ENCODE data around the gene E2F2.

Gene E2F2

GRCh38 chr1:23475641-23476040 lies 55.4 kb downstream of the E2F2 start:
- no peaks in the 10 kb centered on the region for H3K9me3 ChIP-seq (ENCODE audit: control insufficient read depth in 1 of 2, low read length in 2 of 2)
- peaks cover 0 to 22% of the 10 kb centered on the region in 2 donors for H3K4me1 ChIP-seq (ENCODE audit: control insufficient read depth in 1 of 2, insufficient read depth in 2 of 2, low read length in 2 of 2)
- H3K27me3 ChIP-seq (ENCODE audit: low read depth, low read length) = no peaks in the 10 kb centered on the region
- no peaks in the 10 kb centered on the region for H3K36me3 ChIP-seq (ENCODE audit: control insufficient read depth in 1 of 2, insufficient read depth in 2 of 2, low read length in 2 of 2)
- no peak overlapping the region for H3K27ac ChIP-seq (ENCODE audit: low read length)
- no peak overlapping the region for H3K4me3 ChIP-seq (ENCODE audit: low read depth in 1 of 2, low read length in 2 of 2)

DNA sequence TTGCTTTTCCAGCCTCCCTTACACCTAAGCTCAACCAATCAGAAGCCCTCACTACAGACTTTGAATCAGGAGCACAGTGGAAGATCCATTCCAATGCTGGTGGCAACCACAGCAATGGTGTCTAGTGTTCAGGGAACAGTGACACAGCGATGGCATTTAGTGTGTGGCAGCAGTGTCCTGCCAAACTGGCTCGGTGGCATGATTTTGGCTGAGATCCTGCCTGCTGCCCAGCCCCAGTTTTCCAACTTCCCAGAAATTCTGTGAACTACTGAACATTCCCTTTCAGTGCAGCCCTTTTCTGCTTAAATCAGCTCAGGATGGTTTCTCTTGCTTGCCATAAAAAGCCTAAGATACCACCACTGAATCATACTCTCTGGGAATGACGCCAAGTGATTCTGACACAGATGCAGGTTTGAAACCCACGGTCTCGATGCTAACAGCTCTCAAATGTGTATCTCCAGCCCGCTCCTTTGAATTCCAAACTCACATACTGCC lies 55.9 kb downstream of the E2F2 start:
- Histone ChIP-seq H3K27ac (ENCODE audit: low read length) (no peak overlapping the region), H3K4me1 (ENCODE audit: control insufficient read depth in 1 of 2, insufficient read depth in 2 of 2, low read length in 2 of 2) (peaks cover 0 to 22% of the 10 kb centered on the region in 2 donors), H3K27me3 (ENCODE audit: low read depth, low read length) (no peaks in the 10 kb centered on the region), H3K36me3 (ENCODE audit: control insufficient read depth in 1 of 2, insufficient read depth in 2 of 2, low read length in 2 of 2) (no peaks in the 10 kb centered on the region), H3K4me3 (ENCODE audit: low read depth in 1 of 2, low read length in 2 of 2) (no peak overlapping the region), H3K9me3 (ENCODE audit: control insufficient read depth in 1 of 2, low read length in 2 of 2) (no peaks in the 10 kb centered on the region)

GRCh38 chr1:23473037-23473800 lies 57.8 kb downstream of the E2F2 start:
- Histone ChIP-seq H3K27ac (ENCODE audit: low read length) (no peak overlapping the region), H3K9me3 (ENCODE audit: control insufficient read depth in 1 of 2, low read length in 2 of 2) (no peaks in the 10 kb centered on the region), H3K27me3 (ENCODE audit: low read depth, low read length) (no peaks in the 10 kb centered on the region), H3K4me3 (ENCODE audit: low read depth in 1 of 2, low read length in 2 of 2) (no peak overlapping the region), H3K36me3 (ENCODE audit: control insufficient read depth in 1 of 2, insufficient read depth in 2 of 2, low read length in 2 of 2) (no peaks in the 10 kb centered on the region), H3K4me1 (ENCODE audit: control insufficient read depth in 1 of 2, insufficient read depth in 2 of 2, low read length in 2 of 2) (peaks cover 0 to 13% of the 10 kb centered on the region in 2 donors)

DNA sequence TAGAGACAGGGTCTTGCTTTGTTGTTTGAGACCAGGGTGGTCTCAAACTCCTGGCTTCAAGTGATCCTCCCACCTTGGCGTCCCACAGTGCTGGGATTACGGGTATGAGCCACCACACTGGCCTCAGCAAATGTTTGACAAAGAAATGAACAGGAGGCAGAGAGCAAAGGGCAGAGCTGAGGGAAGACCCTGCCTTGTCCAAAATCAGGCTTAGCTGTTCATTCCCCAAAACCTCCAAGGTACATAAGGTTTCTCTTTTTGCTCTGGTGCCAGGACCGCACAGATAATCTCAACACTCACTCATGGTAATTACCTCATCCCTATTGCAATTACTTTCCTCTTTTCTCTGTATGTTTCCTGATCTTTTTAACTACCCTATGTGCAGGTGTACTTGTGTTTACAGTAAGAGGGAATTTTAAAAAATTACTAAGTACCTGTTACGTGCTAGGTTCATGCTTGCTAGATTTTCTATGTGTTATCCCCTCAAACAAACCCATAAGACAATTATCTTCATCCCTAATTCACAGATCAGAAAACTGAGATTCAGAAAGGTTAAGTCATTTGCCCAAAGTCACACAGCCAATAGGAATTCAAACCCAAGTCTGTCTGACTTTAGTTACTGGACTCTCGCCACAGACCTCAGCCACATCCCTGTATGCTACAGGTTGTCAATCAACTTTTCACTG lies 58.5 kb downstream of the E2F2 start:
- H3K36me3 ChIP-seq (ENCODE audit: control insufficient read depth in 1 of 2, insufficient read depth in 2 of 2, low read length in 2 of 2) = no peaks in the 10 kb centered on the region
- H3K27ac ChIP-seq (ENCODE audit: low read length) = no peak overlapping the region

GRCh38 chr1:23471473-23472075 lies 59.5 kb downstream of the E2F2 start:
- Histone ChIP-seq H3K4me1 (ENCODE audit: control insufficient read depth in 1 of 2, insufficient read depth in 2 of 2, low read length in 2 of 2) (peaks cover 0 to 13% of the 10 kb centered on the region in 2 donors), H3K27ac (ENCODE audit: low read length) (no peak overlapping the region), H3K4me3 (ENCODE audit: low read depth in 1 of 2, low read length in 2 of 2) (no peak overlapping the region)

More for the DNA sequence above, 58.5 kb downstream of the E2F2 start:
- Histone ChIP-seq H3K27me3 (ENCODE audit: low read depth, low read length) (no peaks in the 10 kb centered on the region), H3K4me1 (ENCODE audit: control insufficient read depth in 1 of 2, insufficient read depth in 2 of 2, low read length in 2 of 2) (peaks cover 0 to 13% of the 10 kb centered on the region in 2 donors), H3K4me3 (ENCODE audit: low read depth in 1 of 2, low read length in 2 of 2) (no peak overlapping the region), H3K9me3 (ENCODE audit: control insufficient read depth in 1 of 2, low read length in 2 of 2) (no peaks in the 10 kb centered on the region)

GRCh38 chr1:23470282-23471070 lies 60.6 kb downstream of the E2F2 start:
- Histone ChIP-seq H3K4me1 (ENCODE audit: control insufficient read depth in 1 of 2, insufficient read depth in 2 of 2, low read length in 2 of 2) (peaks cover 0 to 11% of the 10 kb centered on the region in 2 donors), H3K4me3 (ENCODE audit: low read depth in 1 of 2, low read length in 2 of 2) (no peak overlapping the region), H3K27me3 (ENCODE audit: low read depth, low read length) (no peaks in the 10 kb centered on the region), H3K36me3 (ENCODE audit: control insufficient read depth in 1 of 2, insufficient read depth in 2 of 2, low read length in 2 of 2) (no peaks in the 10 kb centered on the region), H3K9me3 (ENCODE audit: control insufficient read depth in 1 of 2, low read length in 2 of 2) (no peaks in the 10 kb centered on the region), H3K27ac (ENCODE audit: low read length) (no peak overlapping the region)

More at GRCh38 chr1:23471473-23472075, 59.5 kb downstream of the E2F2 start:
- Histone ChIP-seq H3K36me3 (ENCODE audit: control insufficient read depth in 1 of 2, insufficient read depth in 2 of 2, low read length in 2 of 2) (no peaks in the 10 kb centered on the region), H3K9me3 (ENCODE audit: control insufficient read depth in 1 of 2, low read length in 2 of 2) (no peaks in the 10 kb centered on the region), H3K27me3 (ENCODE audit: low read depth, low read length) (no peaks in the 10 kb centered on the region)

DNA sequence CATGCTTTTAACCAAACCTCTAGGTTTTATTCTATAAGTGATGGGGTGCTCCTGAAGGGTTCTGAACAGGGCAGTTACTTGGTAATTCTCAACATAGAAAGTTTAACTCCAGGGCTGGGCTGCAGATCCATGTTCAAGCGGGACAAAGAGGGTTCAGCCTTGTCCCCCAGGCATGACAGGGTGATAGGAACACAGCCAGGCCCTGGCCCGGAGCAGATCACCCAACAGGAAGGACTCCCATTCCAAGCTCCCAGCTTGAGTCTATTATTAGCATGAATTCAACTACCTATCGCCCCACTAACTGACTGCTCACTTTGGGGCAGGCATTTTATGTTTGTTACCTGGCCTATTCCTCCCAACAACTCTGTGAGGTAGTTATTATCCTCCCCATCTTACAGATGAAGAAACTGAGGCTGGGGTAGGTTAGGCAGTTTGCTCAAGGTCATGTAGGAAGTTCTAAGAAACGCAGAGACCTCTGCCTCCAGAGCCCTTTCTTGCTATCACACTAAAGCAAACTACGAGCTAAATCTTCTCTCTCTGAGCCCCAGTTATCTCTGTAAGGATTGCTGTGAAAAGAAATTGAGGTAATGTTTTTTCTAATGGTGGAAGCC lies 61.6 kb downstream of the E2F2 start:
- no peak overlapping the region for H3K27ac ChIP-seq (ENCODE audit: low read length)
- no peak overlapping the region for H3K4me3 ChIP-seq (ENCODE audit: low read depth in 1 of 2, low read length in 2 of 2)
- H3K27me3 ChIP-seq (ENCODE audit: low read depth, low read length) = no peaks in the 10 kb centered on the region
- H3K4me1 ChIP-seq (ENCODE audit: control insufficient read depth in 1 of 2, insufficient read depth in 2 of 2, low read length in 2 of 2) = peaks cover 0 to 6% of the 10 kb centered on the region in 2 donors
- H3K36me3 ChIP-seq (ENCODE audit: control insufficient read depth in 1 of 2, insufficient read depth in 2 of 2, low read length in 2 of 2) = no peaks in the 10 kb centered on the region
- no peaks in the 10 kb centered on the region for H3K9me3 ChIP-seq (ENCODE audit: control insufficient read depth in 1 of 2, low read length in 2 of 2)

GRCh38 chr1:23466423-23466989 lies 64.5 kb downstream of the E2F2 start:
- no peaks in the 10 kb centered on the region for H3K36me3 ChIP-seq (ENCODE audit: control insufficient read depth in 1 of 2, insufficient read depth in 2 of 2, low read length in 2 of 2)
- H3K27ac ChIP-seq (ENCODE audit: low read length) = no peak overlapping the region
- no peaks in the 10 kb centered on the region for H3K9me3 ChIP-seq (ENCODE audit: control insufficient read depth in 1 of 2, low read length in 2 of 2)
- H3K4me3 ChIP-seq (ENCODE audit: low read depth in 1 of 2, low read length in 2 of 2) = no peak overlapping the region
- no peaks in the 10 kb centered on the region for H3K27me3 ChIP-seq (ENCODE audit: low read depth, low read length)
- peaks cover 0 to 4% of the 10 kb centered on the region in 2 donors for H3K4me1 ChIP-seq (ENCODE audit: control insufficient read depth in 1 of 2, insufficient read depth in 2 of 2, low read length in 2 of 2)

DNA sequence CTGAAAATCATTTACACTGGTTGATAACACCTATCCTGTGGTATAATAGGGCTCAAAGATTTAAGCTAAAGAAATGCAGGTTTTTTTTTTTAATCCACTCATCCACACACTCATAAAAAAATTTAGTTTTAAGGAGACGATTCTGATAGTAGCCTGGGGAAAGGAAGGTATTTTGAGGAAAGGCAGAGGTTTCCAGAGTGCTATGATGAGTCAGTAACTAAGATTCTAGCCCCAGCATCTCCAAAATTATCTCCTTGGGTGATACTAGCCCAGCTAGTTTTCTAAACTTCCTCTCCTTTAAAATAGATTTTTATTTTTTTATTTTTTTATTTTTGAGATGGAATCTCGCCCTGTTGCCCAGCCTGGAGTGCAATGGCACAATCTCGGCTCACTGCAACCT lies 67.7 kb downstream of the E2F2 start:
- H3K4me1 ChIP-seq (ENCODE audit: control insufficient read depth in 1 of 2, insufficient read depth in 2 of 2, low read length in 2 of 2) = no peaks in the 10 kb centered on the region
- H3K4me3 ChIP-seq (ENCODE audit: low read depth in 1 of 2, low read length in 2 of 2) = no peak overlapping the region
- H3K9me3 ChIP-seq (ENCODE audit: control insufficient read depth in 1 of 2, low read length in 2 of 2) = no peaks in the 10 kb centered on the region
- H3K27me3 ChIP-seq (ENCODE audit: low read depth, low read length) = no peaks in the 10 kb centered on the region
- no peak overlapping the region for H3K27ac ChIP-seq (ENCODE audit: low read length)
- peaks cover 0 to 4% of the 10 kb centered on the region in 2 donors for H3K36me3 ChIP-seq (ENCODE audit: control insufficient read depth in 1 of 2, insufficient read depth in 2 of 2, low read length in 2 of 2)

DNA sequence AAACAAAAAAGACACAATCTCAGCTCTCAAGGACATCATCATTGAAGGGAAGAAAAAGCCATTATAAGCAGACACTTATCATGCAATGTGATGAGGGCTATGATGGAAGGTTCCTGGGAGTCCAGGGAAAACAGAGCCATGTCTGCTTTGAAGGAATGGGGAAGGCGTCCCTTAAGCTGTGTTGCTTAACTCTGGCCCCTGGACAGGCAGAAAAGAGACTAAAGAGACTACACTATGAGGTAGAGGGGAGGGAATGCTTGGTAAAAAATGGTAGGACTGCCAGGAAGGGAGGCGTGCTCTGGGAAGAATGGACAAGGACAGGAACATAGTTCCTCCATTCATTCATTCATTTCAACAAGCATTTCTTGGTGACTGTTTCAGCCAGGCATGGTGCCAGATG lies 68.3 kb downstream of the E2F2 start:
- H3K9me3 ChIP-seq (ENCODE audit: control insufficient read depth in 1 of 2, low read length in 2 of 2) = no peaks in the 10 kb centered on the region
- H3K27me3 ChIP-seq (ENCODE audit: low read depth, low read length) = no peaks in the 10 kb centered on the region
- H3K4me3 ChIP-seq (ENCODE audit: low read depth in 1 of 2, low read length in 2 of 2) = no peak overlapping the region
- H3K36me3 ChIP-seq (ENCODE audit: control insufficient read depth in 1 of 2, insufficient read depth in 2 of 2, low read length in 2 of 2) = peaks cover 0 to 4% of the 10 kb centered on the region in 2 donors
- H3K27ac ChIP-seq (ENCODE audit: low read length) = no peak overlapping the region
- no peaks in the 10 kb centered on the region for H3K4me1 ChIP-seq (ENCODE audit: control insufficient read depth in 1 of 2, insufficient read depth in 2 of 2, low read length in 2 of 2)

All from muscle layer of duodenum (tissue), 2 donors.